ENCODE measurements around the gene CDKN1C. TPM values are rescaled to one million over a fixed set of nuclear protein-coding genes. Genes with fewer than 3 reads are reported as not detected.

CDKN1C gene
- total and polyA plus RNA-seq, 2 of the 8 experiments (the other 6 are each of a cell fraction or from before 2014, with no cell fraction given), result 12.8 to 14.1 TPM

- H2BK12ac ChIP-seq (ENCODE audit: low read depth, low read length), result peak overlapping the region; percentile 97; the same call in 1 of the 2 replicates
- H3K9me3 ChIP-seq (ENCODE audit: insufficient read depth in 2 of 2, low read depth in 1 of 2, low read length in 1 of 2), result peaks cover 0 to 4% of the 10 kb centered on the region in 2 experiments; a peak in 1 of 4 replicates
- peak overlapping the region in 1 of 4 experiments; percentile 18; a peak in 2 of 7 replicates for H3K9ac ChIP-seq (replicated peaks in 1 of 4; ENCODE audit: extremely low read depth in 1 of 4, low read depth in 3 of 4, low read length in 3 of 4)
- H4K8ac ChIP-seq (ENCODE audit: extremely low read depth, insufficient read depth, low read length), result peak overlapping the region; percentile 98
- POLR2A ChIA-PET (ENCODE audit: partially characterized antibody), result interaction anchor here (0.9 to 4.4 kb wide), 14 partner anchors 9 to 491 kb away, joined by 3 to 17 read pairs (median 3); partner anchors contain the start of genes KCNQ1OT1 and PHLDA2
- peaks cover 3% of the 10 kb centered on the region for H3K23me2 ChIP-seq (ENCODE audit: low read depth, low read length)
- no peak overlapping the region; the same call in 1 of the 2 replicates for H2AFZ ChIP-seq (ENCODE audit: low read length)
- H3K23ac ChIP-seq (ENCODE audit: insufficient read length), result no peak overlapping the region
- 6% methylated on average over 27 of the region's 34 CpGs; no CpG with 5 or more reads in 1 of the 2 experiments for WGBS, 2 experiments (ENCODE audit: extremely low coverage in 1 of 2, insufficient coverage in 1 of 2, insufficient read length in 1 of 2, insufficient replicate concordance in 2 of 2, low coverage in 1 of 2, low lambda C conversion rate in 2 of 2, missing lambda C conversion rate in 1 of 2)
- peak overlapping the region; percentile 83 for H3K4ac ChIP-seq (replicated peaks; ENCODE audit: insufficient read length, low read depth, low read length)
- H2AK5ac ChIP-seq (ENCODE audit: low read depth, low read length), result 0 out of 2 replicates have a peak overlapping the region, but pooled peaks have one; percentile 9
- H2BK20ac ChIP-seq (ENCODE audit: low read length), result peak overlapping the region; percentile 98
- H3K56ac ChIP-seq (replicated peaks; ENCODE audit: insufficient read length, low read depth, low read length), result peak overlapping the region; percentile 87
- H4K5ac ChIP-seq (ENCODE audit: insufficient read length, low read depth, low read length), result peak overlapping the region; percentile 97
- FAIRE-seq (no peak), DNase-seq (ENCODE audit: low read depth in 1 of 2, low spot score in 2 of 2) (peak; percentile 59 to 91)
- H2BK5ac ChIP-seq (ENCODE audit: low read depth, low read length), result peak overlapping the region; percentile 96; the same call in 1 of the 2 replicates
- peak overlapping the region; percentile 100; the same call in 1 of the 2 replicates for H2BK15ac ChIP-seq (ENCODE audit: low read length)
- H3K27ac ChIP-seq (ENCODE audit: low read depth, low read length), result peak overlapping the region; percentile 72; the same call in 1 of the 2 replicates
- CTCF ChIA-PET (ENCODE audit: partially characterized antibody), result interaction anchor here (0.5 to 13.5 kb wide), 55 partner anchors 11 to 1042 kb away, joined by 3 to 521 read pairs (median 4); partner anchors contain the start of gene PHLDA2
- no peaks in the 10 kb centered on the region for H3K79me2 ChIP-seq (ENCODE audit: control insufficient read depth in 1 of 2, insufficient read depth in 2 of 2, low read length in 2 of 2)
- peaks cover 0 to 20% (median 15%) of the 10 kb centered on the region in 4 experiments; a peak in 6 of 7 replicates for H3K4me1 ChIP-seq (replicated peaks in 1 of 4; ENCODE audit: control insufficient read depth in 3 of 4, insufficient read depth in 4 of 4, low read length in 3 of 4)
- no peaks in the 10 kb centered on the region for H3K79me1 ChIP-seq (ENCODE audit: low read depth, low read length)
- peak overlapping the region; percentile 65 for H2BK120ac ChIP-seq (replicated peaks; ENCODE audit: low read depth, low read length)
- H3K36me3 ChIP-seq (ENCODE audit: control insufficient read depth in 2 of 4, insufficient read depth in 4 of 4, low read length in 3 of 4), result no peaks in the 10 kb centered on the region
- H3K4me2 ChIP-seq (ENCODE audit: insufficient read depth in 1 of 2, low read depth in 2 of 2, low read length in 2 of 2), result peak overlapping the region; percentile 67 to 68
- no peaks in the 10 kb centered on the region for H4K20me1 ChIP-seq (replicated peaks in 1 of 2; ENCODE audit: control insufficient read depth in 1 of 2, insufficient read depth in 2 of 2, low read length in 2 of 2)
- H3K18ac ChIP-seq (ENCODE audit: extremely low read depth, low read length), result peak overlapping the region; percentile 100
- H3K14ac ChIP-seq (ENCODE audit: insufficient read length), result no peak overlapping the region
- H3K4me3 ChIP-seq (ENCODE audit: extremely low read depth in 1 of 4, insufficient read depth in 2 of 4, low read depth in 3 of 4, low read length in 4 of 4), result peak overlapping the region; percentile 25 to 52 (median 40)
- peak overlapping the region; percentile 100 for H4K91ac ChIP-seq (replicated peaks; ENCODE audit: insufficient read length, low read length)
- peaks cover 0 to 24% (median 7%) of the 10 kb centered on the region in 4 experiments; a peak in 5 of 7 replicates for H3K27me3 ChIP-seq (replicated peaks in 1 of 4; ENCODE audit: control insufficient read depth in 3 of 4, extremely low read depth in 1 of 4, insufficient read depth in 3 of 4, low read length in 3 of 4)
- peak; percentile 86 for TF ChIP-seq MAX (IDR thresholded peaks at IDR 0.05)
- TF ChIP-seq NANOG (IDR thresholded peaks at IDR 0.05; ENCODE audit: insufficient read depth, low read depth, low read length, poor library complexity, severe bottlenecking), result peak; percentile 1
- TF ChIP-seq RFX5 (IDR thresholded peaks at IDR 0.05; ENCODE audit: borderline replicate concordance, low read depth, low read length), result no peak
- TF ChIP-seq YY1 (IDR thresholded peaks at IDR 0.05; ENCODE audit: low read depth, low read length), result peak; percentile 22; the same call in 1 of the 2 replicates
- TF ChIP-seq FOSL1 (IDR thresholded peaks at IDR 0.05; ENCODE audit: insufficient read depth, low read depth, low read length), result no peak
- peak; percentile 34 to 62; a peak in 1 of 4 replicates for TF ChIP-seq HDAC2 (IDR thresholded peaks at IDR 0.05; ENCODE audit: borderline replicate concordance in 1 of 2, low read depth in 2 of 2, low read length in 2 of 2)
- TF ChIP-seq EGR1 (IDR thresholded peaks at IDR 0.05; ENCODE audit: borderline replicate concordance, low read depth, low read length), result 0 out of 2 replicates have a peak, but pooled peaks have one; percentile 9
- 0 out of 2 replicates have a peak, but pooled peaks have one; percentile 33 for TF ChIP-seq PHF8 (conservative IDR thresholded peaks at IDR 0.05; ENCODE audit: low read depth, low read length)
- TF ChIP-seq JUND (IDR thresholded peaks at IDR 0.05; ENCODE audit: low read length), result no peak
Measured at GRCh38 chr11:2892215-2892966, 6.8 kb upstream of the CDKN1C start.

Measured in H1 (cell line).